Natural killer cell (primary cell): ENCODE data around the gene JUND. TPM values are rescaled to one million over a fixed set of nuclear protein-coding genes. Genes with fewer than 3 reads are reported as not detected.

Source experiments
- ATAC-seq, 3 donors: fragments of 150-1000 bp in 2 of 3; fragments of 200-7000 bp in 1 of 3; cut with Tn5 transposase; 1 replicate in 1 of 3; 2 replicates in 2 of 3; pipeline ENCODE4 v1.10.0; 2021; ENCODE audit warnings: mild to moderate bottlenecking in 2 of 3, moderate library complexity in 2 of 3
- DNase-seq, 2 donors: peaks; one replicate each; pipeline versions ENCODE4 v3.0.0 to v3.0.0-alpha.2; 2013 to 2021; ENCODE audit warnings: mixed read lengths in 1 of 2
- H3K27ac ChIP-seq: one replicate; pipeline ENCODE4 v1.5.1; 2013; ENCODE audit warnings: mild to moderate bottlenecking, low read length
- H3K27me3 ChIP-seq: one replicate; pipeline ENCODE4 v1.6.1; 2013; ENCODE audit warnings: low read length; ENCODE audit not compliant: control insufficient read depth, insufficient read depth
- H3K36me3 ChIP-seq: one replicate; pipeline ENCODE4 v1.6.1; 2013; ENCODE audit warnings: low read length; ENCODE audit not compliant: control insufficient read depth, insufficient read depth
- H3K4me1 ChIP-seq: one replicate; pipeline ENCODE4 v1.6.1; 2013; ENCODE audit warnings: low read length; ENCODE audit not compliant: control insufficient read depth, insufficient read depth
- H3K4me3 ChIP-seq: one replicate; pipeline ENCODE4 v1.5.1; 2013; ENCODE audit warnings: low read length
- H3K9me3 ChIP-seq: one replicate; pipeline ENCODE4 v1.6.1; 2013; ENCODE audit warnings: low read length; ENCODE audit not compliant: control insufficient read depth, insufficient read depth
- H3K27ac Mint-ChIP-seq, 2 donors: one replicate each; pipeline ENCODE4 v1.8.0; 2022; ENCODE audit warnings: mild to moderate bottlenecking in 2 of 2, mixed read lengths in 2 of 2, moderate library complexity in 1 of 2
- H3K27me3 Mint-ChIP-seq, 2 donors: one replicate each; pipeline ENCODE4 v1.8.0; 2022; ENCODE audit warnings: low read depth in 2 of 2, mixed read lengths in 2 of 2
- H3K36me3 Mint-ChIP-seq: one replicate; pipeline ENCODE4 v1.8.0; 2022; ENCODE audit warnings: mixed read lengths
- H3K4me1 Mint-ChIP-seq, 2 donors: one replicate each; pipeline ENCODE4 v1.8.0; 2022; ENCODE audit warnings: mixed read lengths in 2 of 2
- H3K4me3 Mint-ChIP-seq: one replicate; pipeline ENCODE4 v1.8.0; 2022; ENCODE audit warnings: mild to moderate bottlenecking, moderate library complexity, mixed read lengths
- H3K9me3 Mint-ChIP-seq, 2 donors: one replicate each; pipeline ENCODE4 v1.8.0; 2022; ENCODE audit warnings: mixed read lengths in 2 of 2
- WGBS: methylation state at CpG from one replicate; pipeline ENCODE4 v1.1.7; 2013; ENCODE audit warnings: missing lambda C conversion rate; ENCODE audit not compliant: insufficient coverage; 5-methylcytosine and 5-hydroxymethylcytosine counted together
- intact Hi-C: fragments of 100-400 bp; cut with micrococcal nuclease; formaldehyde crosslinking; loops from one replicate; pipeline ENCODE4 v1.14.2; 2022
- total RNA-seq, 4 donors: library from RNA; stranded (reverse); fragments of 120-200 nt in 1 of 4; gene quantifications; one replicate each; pipeline versions ENCODE4 v1.2.3 to v1.2.4, GENCODE V29; 2013 to 2022
- TF ChIP-seq, protein P1 (sequence below): fragments of 200-600 bp; IDR thresholded peaks from one replicate; pipeline ENCODE4 v1.8.0; 2022; ENCODE audit warnings: antibody characterized with exemption

JUND gene
- total RNA-seq, 3 donors from 2014 or later (not counting 1 experiment from before 2014, with no cell fraction given), result 1,182 to 2,122 (median 1,520) TPM

DNA sequence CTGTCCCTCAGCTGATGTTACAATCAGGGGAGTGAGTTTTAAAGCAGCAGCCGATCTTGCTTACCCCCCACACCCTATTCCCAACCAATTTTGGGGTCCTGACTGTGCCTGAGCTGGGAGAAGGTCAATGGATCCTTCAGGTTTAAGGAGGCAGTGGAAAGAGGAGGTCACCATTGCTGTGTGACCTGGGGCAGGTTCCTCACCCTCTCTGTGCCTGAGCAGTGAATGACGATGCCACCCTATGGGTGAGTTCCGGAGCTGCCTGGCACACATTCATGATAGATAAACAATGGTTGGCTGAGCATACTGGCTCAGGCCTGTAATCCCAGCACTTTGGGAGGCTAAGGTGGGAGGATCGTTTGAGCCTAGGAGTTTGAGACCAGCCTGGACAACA, 20.3 kb upstream of the JUND start:
- DNase-seq (no peak), ATAC-seq (no peak)
- TF ChIP-seq, protein P1, sequence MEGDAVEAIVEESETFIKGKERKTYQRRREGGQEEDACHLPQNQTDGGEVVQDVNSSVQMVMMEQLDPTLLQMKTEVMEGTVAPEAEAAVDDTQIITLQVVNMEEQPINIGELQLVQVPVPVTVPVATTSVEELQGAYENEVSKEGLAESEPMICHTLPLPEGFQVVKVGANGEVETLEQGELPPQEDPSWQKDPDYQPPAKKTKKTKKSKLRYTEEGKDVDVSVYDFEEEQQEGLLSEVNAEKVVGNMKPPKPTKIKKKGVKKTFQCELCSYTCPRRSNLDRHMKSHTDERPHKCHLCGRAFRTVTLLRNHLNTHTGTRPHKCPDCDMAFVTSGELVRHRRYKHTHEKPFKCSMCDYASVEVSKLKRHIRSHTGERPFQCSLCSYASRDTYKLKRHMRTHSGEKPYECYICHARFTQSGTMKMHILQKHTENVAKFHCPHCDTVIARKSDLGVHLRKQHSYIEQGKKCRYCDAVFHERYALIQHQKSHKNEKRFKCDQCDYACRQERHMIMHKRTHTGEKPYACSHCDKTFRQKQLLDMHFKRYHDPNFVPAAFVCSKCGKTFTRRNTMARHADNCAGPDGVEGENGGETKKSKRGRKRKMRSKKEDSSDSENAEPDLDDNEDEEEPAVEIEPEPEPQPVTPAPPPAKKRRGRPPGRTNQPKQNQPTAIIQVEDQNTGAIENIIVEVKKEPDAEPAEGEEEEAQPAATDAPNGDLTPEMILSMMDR, result no peak
- H3K27me3 ChIP-seq, result no peaks in the 10 kb centered on the region
- peaks cover 5% of the 10 kb centered on the region for H3K36me3 ChIP-seq
- H3K4me1 Mint-ChIP-seq, result peaks cover 17 to 23% of the 10 kb centered on the region in 2 donors
- H3K4me1 ChIP-seq, result peaks cover 57% of the 10 kb centered on the region
- intact Hi-C loops, result no loop called here
- H3K9me3 ChIP-seq, result no peaks in the 10 kb centered on the region
- no peaks in the 10 kb centered on the region for H3K36me3 Mint-ChIP-seq
- peak overlapping the region; percentile 99 for H3K27ac ChIP-seq
- H3K9me3 Mint-ChIP-seq, result no peaks in the 10 kb centered on the region
- 85% methylated on average over 3 of the region's 4 CpGs for WGBS
- H3K4me3 Mint-ChIP-seq, result peak overlapping the region; percentile 13
- no peaks in the 10 kb centered on the region for H3K27me3 Mint-ChIP-seq
- H3K4me3 ChIP-seq, result no peak overlapping the region
- H3K27ac Mint-ChIP-seq, result peak overlapping the region; percentile 49 to 74

DNA sequence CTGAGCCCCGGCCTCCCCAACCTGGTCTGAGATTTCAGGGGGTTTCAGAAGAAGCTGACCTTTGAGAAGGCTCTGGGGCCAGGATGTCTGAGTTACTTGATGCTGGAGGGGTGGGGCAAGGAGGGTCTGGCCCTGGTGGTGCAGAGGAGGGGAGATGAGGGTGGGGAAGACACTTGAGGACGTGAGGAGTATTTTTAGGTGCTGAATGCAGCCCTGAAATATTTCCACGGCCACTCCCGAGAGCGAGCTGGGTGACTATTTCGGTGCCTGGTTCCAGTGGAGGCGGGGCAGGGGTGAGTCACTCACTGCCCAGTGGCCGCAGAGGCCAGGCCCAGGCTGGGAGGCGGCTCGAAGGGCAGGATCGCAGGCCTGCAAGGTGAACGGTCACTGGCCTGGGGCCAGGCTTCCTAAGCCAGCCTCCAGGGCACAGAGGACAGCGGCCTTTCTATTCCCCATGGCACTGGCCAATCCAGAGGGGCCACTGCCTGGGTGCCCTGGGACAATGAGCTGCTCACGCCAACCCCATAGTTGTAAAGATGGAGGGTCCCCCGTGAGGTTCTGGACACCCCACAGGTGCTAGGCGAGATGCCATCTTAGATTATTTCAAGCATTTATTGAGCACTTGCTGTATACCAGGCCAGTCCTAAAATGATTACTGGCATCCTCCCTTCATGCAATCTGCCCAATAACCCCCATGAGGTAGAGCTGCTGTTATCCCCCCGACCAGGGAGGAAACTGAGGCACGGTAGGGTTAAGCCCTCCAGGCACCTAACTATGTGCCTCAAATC, 19.7 kb upstream of the JUND start:
- Mint-ChIP-seq H3K36me3 (no peaks in the 10 kb centered on the region), H3K4me3 (peak overlapping the region; percentile 45), H3K27ac (peak overlapping the region; percentile 49 to 74), H3K9me3 (no peaks in the 10 kb centered on the region), H3K27me3 (no peaks in the 10 kb centered on the region), H3K4me1 (peaks cover 21 to 23% of the 10 kb centered on the region in 2 donors)
- ATAC-seq, result no peak
- no peaks in the 10 kb centered on the region for H3K9me3 ChIP-seq
- peak overlapping the region; percentile 99 for H3K27ac ChIP-seq
- WGBS, result 88% methylated on average over 18 of the region's 18 CpGs
- TF ChIP-seq, protein P1, result no peak
- DNase-seq, result no peak
- intact Hi-C loops, result no loop called here
- H3K4me1 ChIP-seq, result peaks cover 51% of the 10 kb centered on the region
- H3K4me3 ChIP-seq, result no peak overlapping the region
- H3K36me3 ChIP-seq, result peaks cover 2% of the 10 kb centered on the region
- H3K27me3 ChIP-seq, result no peaks in the 10 kb centered on the region

DNA sequence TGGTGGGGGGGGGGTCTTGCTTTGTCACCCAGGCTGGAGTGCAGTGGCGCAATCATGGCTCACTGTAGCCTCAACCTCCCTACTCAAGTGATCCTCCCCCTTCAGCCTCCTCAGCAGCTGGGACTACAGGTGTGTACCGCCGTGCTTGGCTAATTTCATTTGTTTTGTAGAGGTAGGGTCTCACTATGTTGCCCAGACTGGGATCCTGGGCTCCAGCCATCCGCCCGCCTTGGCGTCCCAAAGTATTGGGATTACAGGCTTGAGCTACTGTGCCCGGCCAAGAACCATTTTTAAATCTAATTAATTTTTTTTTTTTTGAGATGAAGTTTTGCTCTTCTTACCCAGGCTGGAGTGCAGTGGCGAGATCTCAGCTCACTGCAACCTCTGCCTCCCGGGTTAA, 18.2 kb upstream of the JUND start:
- WGBS, result 98% methylated on average over 8 of the region's 9 CpGs
- Histone ChIP-seq H3K27ac (no peak overlapping the region), H3K4me3 (no peak overlapping the region), H3K4me1 (peaks cover 41% of the 10 kb centered on the region), H3K36me3 (no peaks in the 10 kb centered on the region), H3K9me3 (no peaks in the 10 kb centered on the region), H3K27me3 (no peaks in the 10 kb centered on the region)
- Mint-ChIP-seq H3K27ac (no peak overlapping the region), H3K9me3 (no peaks in the 10 kb centered on the region), H3K27me3 (no peaks in the 10 kb centered on the region), H3K36me3 (no peaks in the 10 kb centered on the region), H3K4me1 (peaks cover 22 to 24% of the 10 kb centered on the region in 2 donors), H3K4me3 (no peak overlapping the region)
- intact Hi-C loops, result no loop called here
- DNase-seq (no peak), ATAC-seq (no peak)
- TF ChIP-seq, protein P1, result no peak

DNA sequence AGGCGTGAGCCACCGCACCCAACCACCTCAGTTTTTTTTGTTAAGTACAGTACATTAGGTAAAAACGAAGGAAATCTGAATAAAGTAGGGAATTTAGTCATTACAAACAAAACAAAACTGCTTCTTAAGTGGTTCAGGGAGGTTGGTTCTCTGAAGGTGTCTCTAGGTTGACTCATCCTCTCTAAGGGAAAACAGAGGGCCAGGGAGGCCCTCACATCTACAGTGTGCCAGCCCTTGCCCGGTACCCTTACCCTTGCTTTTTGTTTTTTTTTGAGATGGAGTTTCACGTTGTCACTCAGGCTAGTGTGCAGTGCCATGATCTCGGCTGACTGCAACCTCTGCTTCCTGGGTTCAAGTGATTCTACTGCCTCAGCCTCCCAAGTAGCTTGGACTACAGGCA, 17.2 kb upstream of the JUND start:
- no peak overlapping the region for H3K27ac Mint-ChIP-seq
- intact Hi-C loops, result no loop called here
- DNase-seq, result no peak

More for the DNA sequence above, 17.2 kb upstream of the JUND start:
- Mint-ChIP-seq H3K36me3 (no peaks in the 10 kb centered on the region), H3K4me1 (peaks cover 19 to 24% of the 10 kb centered on the region in 2 donors), H3K27me3 (no peaks in the 10 kb centered on the region), H3K9me3 (no peaks in the 10 kb centered on the region), H3K4me3 (no peak overlapping the region)
- 86% methylated on average over 3 of the region's 6 CpGs for WGBS
- Histone ChIP-seq H3K36me3 (no peaks in the 10 kb centered on the region), H3K9me3 (no peaks in the 10 kb centered on the region), H3K27me3 (no peaks in the 10 kb centered on the region), H3K4me1 (peaks cover 41% of the 10 kb centered on the region), H3K27ac (no peak overlapping the region), H3K4me3 (no peak overlapping the region)
- no peak for ATAC-seq
- TF ChIP-seq, protein P1, result no peak
